Endothelial cell of umbilical vein (primary cell): ENCODE data around the gene PUM2. TPM values are rescaled to one million over a fixed set of nuclear protein-coding genes. Genes with fewer than 3 reads are reported as not detected.

Experiments
- BruUV-seq: library from RNA; stranded (reverse); fragments of 400-500 nt; replicated peaks from 2 replicates; lab custom pipeline; 2021; lab: Mats Ljungman, UMichigan
- CTCF ChIA-PET: fragments of 300-600, 350-600 bp; sonication (Branson Sonifier 250); formaldehyde crosslinking; loops from one replicate; lab custom pipeline; 2021; ENCODE audit warnings: antibody characterized with exemption, inconsistent platforms; lab: Charles Lee
- POLR2A ChIA-PET: fragments of 300-600, 350-600 bp; sonication (Branson Sonifier 250); formaldehyde crosslinking; loops from one replicate; lab custom pipeline; 2021; ENCODE audit warnings: antibody characterized with exemption, inconsistent platforms; lab: Charles Lee
- DNase-seq: peaks from one replicate; pipeline ENCODE4 v3.0.0-alpha.2; 2011; ENCODE audit warnings: low read depth, low spot score
- FAIRE-seq: peaks from 2 replicates; lab custom pipeline; 2011; peaks lifted over from hg19 to GRCh38; lab: Jason Lieb, UNC
- H2AFZ ChIP-seq: 2 replicates; pipeline ENCODE4 v1.6.0; 2012; ENCODE audit warnings: low read depth, low read length, control low read depth, inconsistent platforms
- H3K27ac ChIP-seq: 2 replicates; pipeline ENCODE4 v1.5.1; 2011; ENCODE audit warnings: low read depth, mild to moderate bottlenecking, control low read depth, low read length, moderate library complexity; ENCODE audit not compliant: insufficient read depth
- H3K27me3 ChIP-seq, 2 experiments: 2 replicates each; pipeline versions ENCODE4 v1.6.0 to v1.6.1; 2011; ENCODE audit warnings: low read length in 2 of 2, mixed read lengths in 1 of 2; ENCODE audit not compliant: control insufficient read depth in 2 of 2, insufficient read depth in 2 of 2
- H3K36me3 ChIP-seq, 2 experiments: 2 replicates in 1 of 2; 3 replicates in 1 of 2; pipeline ENCODE4 v1.5.1; 2011; ENCODE audit warnings: low read length in 2 of 2, mild to moderate bottlenecking in 1 of 2, moderate library complexity in 1 of 2; ENCODE audit not compliant: control insufficient read depth in 2 of 2, insufficient read depth in 2 of 2; ENCODE audit errors: extremely low read depth in 1 of 2
- H3K4me1 ChIP-seq: 3 replicates; pipeline ENCODE4 v1.5.1; 2011; ENCODE audit warnings: mild to moderate bottlenecking, low read length; ENCODE audit not compliant: control insufficient read depth, insufficient read depth; ENCODE audit errors: extremely low read depth
- H3K4me2 ChIP-seq: 2 replicates; pipeline ENCODE4 v1.6.1; 2011; ENCODE audit warnings: low read length, control low read depth, mixed read lengths; ENCODE audit not compliant: insufficient read depth
- H3K4me3 ChIP-seq, 3 experiments: fragments of 200-600 bp in 1 of 3; sonication (generic), shearing (Covaris generic) in 1 of 3; replicated peaks in 1 of 3; 2 replicates each; pipeline ENCODE4 v1.5.1; 2011 to 2016; ENCODE audit warnings: control low read depth in 3 of 3, low read length in 3 of 3, mild to moderate bottlenecking in 2 of 3, inconsistent platforms in 1 of 3, low read depth in 1 of 3, moderate library complexity in 1 of 3; ENCODE audit not compliant: insufficient read depth in 1 of 3
- H3K79me2 ChIP-seq: 2 replicates; pipeline ENCODE4 v1.6.0; 2012; ENCODE audit warnings: low read length, inconsistent platforms; ENCODE audit not compliant: control insufficient read depth, insufficient read depth
- H3K9ac ChIP-seq: replicated peaks from 2 replicates; pipeline ENCODE3; 2011; ENCODE audit warnings: low read length, control low read depth; ENCODE audit not compliant: insufficient read depth; ENCODE audit errors: extremely low read depth
- H3K9me1 ChIP-seq: replicated peaks from 3 replicates; pipeline ENCODE4 v1.6.0; 2011; ENCODE audit warnings: mild to moderate bottlenecking, low read length; ENCODE audit not compliant: control insufficient read depth, insufficient read depth; ENCODE audit errors: extremely low read depth
- H3K9me3 ChIP-seq: replicated peaks from 2 replicates; pipeline ENCODE4 v1.5.1; 2012; ENCODE audit warnings: low read length, inconsistent platforms; ENCODE audit not compliant: control insufficient read depth, insufficient read depth
- H4K20me1 ChIP-seq: replicated peaks from 2 replicates; pipeline ENCODE3; 2011; ENCODE audit warnings: mild to moderate bottlenecking, low read length; ENCODE audit not compliant: control insufficient read depth, insufficient read depth; ENCODE audit errors: extremely low read depth
- EZH2 ChIP-seq: IDR thresholded peaks from 2 replicates; pipeline ENCODE4 v1.6.1; 2012; ENCODE audit warnings: borderline replicate concordance, low read depth, mild to moderate bottlenecking, moderate library complexity, low read length, inconsistent platforms; ENCODE audit not compliant: severe bottlenecking
- FOS ChIP-seq: IDR thresholded peaks from 2 replicates; pipeline ENCODE4 v1.6.1; 2011; ENCODE audit warnings: mild to moderate bottlenecking, low read length, moderate library complexity, borderline replicate concordance; ENCODE audit not compliant: insufficient read depth
- GATA2 ChIP-seq: IDR thresholded peaks from 2 replicates; pipeline ENCODE4 v1.7.0; 2011; ENCODE audit warnings: low read depth, mild to moderate bottlenecking, moderate library complexity, mixed read lengths, low read length; ENCODE audit not compliant: insufficient read length, insufficient read depth
- JUN ChIP-seq: IDR thresholded peaks from 2 replicates; pipeline ENCODE4 v1.6.1; 2011; ENCODE audit warnings: borderline replicate concordance, low read depth; ENCODE audit not compliant: insufficient read length, insufficient read depth
- MYC ChIP-seq: IDR thresholded peaks from one replicate; pipeline ENCODE4 v1.6.1; 2011; ENCODE audit warnings: mild to moderate bottlenecking, low read depth, low read length
- POLR2A ChIP-seq: IDR thresholded peaks from 2 replicates; pipeline ENCODE4 v1.6.1; 2012; ENCODE audit warnings: low read depth, mild to moderate bottlenecking, control low read depth, low read length
- POLR2AphosphoS5 ChIP-seq: IDR thresholded peaks from 2 replicates; pipeline ENCODE4 v1.6.1; 2012; ENCODE audit warnings: low read depth, mild to moderate bottlenecking, control low read depth, low read length, moderate library complexity; ENCODE audit not compliant: insufficient read depth
- dilution Hi-C: fragments of 300-500 bp; cut with MboI; formaldehyde crosslinking; loops from one replicate; pipeline ENCODE4 v1.15.0; 2019; ENCODE audit warnings: low sequenced_read_pairs; ENCODE audit not compliant: extremely low pct_ligation_motif_present
- intact Hi-C: fragments of 100-400 bp; cut with micrococcal nuclease; formaldehyde crosslinking; loops from one replicate; pipeline ENCODE4 v1.10.0; 2022
- polyA plus RNA-seq, 4 experiments: library from polyadenylated mRNA; depleted of rRNA in 3 of 4; stranded (reverse) in 3 of 4; unstranded in 1 of 4; fragments of >200 nt; gene quantifications; 2 replicates each; pipeline versions ENCODE4 v1.2.1 to v1.2.3, GENCODE V29; 2011 to 2012; ENCODE audit warnings: missing spikeins in 1 of 4
- total RNA-seq: library from RNA; stranded (reverse); gene quantifications from 2 replicates; pipeline ENCODE4 v1.2.3, GENCODE V29; 2021
- TF ChIP-seq, protein P1 (sequence below), 2 donors: IDR thresholded peaks; 1 replicate in 1 of 2; 2 replicates in 1 of 2; pipeline ENCODE4 v1.5.1; 2011; ENCODE audit warnings: low read length in 2 of 2, mild to moderate bottlenecking in 2 of 2, moderate library complexity in 2 of 2, control low read depth in 1 of 2, inconsistent platforms in 1 of 2, low read depth in 1 of 2; ENCODE audit not compliant: insufficient read depth in 1 of 2; ENCODE audit errors: extremely low read depth in 1 of 2
- TF ChIP-seq, protein P2 (sequence below): IDR thresholded peaks from 2 replicates; pipeline ENCODE4 v1.6.1; 2011; ENCODE audit not compliant: insufficient read depth, insufficient read length

Gene PUM2
- total and polyA plus RNA-seq, 2 donors (not counting 3 experiments of a cell fraction or from before 2014, with no cell fraction given) = 32.9 to 83.7 TPM

DNA sequence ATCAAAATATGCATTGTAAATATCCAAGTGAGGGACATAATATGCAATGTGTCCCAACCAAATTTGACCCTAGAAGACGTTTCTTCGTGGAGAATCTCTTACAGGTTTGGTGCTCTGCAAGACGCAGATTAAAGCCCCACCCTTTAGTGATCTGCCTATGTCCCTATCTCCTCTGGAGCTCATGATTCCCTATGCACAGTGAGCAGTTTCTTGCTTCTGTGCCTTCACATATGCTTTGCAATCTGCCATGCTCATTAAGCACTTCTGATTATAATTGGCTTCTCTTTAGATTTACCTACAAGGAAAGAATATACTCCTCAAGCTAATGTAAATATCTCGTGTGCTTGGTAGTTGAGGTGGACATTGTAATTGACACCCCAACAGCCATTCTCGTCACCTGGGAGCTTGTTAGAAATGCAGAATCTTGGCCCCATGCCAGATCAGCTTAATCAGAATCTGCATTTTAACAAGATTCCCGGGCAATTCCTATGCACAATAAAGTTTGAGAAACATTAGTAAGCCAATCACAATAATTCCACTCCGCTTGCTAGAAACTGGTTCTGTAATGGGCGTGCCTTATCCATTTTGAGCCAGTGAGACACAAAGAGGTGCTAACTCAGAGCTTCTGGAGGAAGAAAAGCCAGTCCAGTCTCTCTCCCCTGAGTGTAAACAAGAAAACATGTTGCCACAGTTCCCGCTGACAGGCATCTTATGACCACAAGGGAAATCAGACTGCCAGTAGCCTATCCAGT, 2.8 kb upstream of the PUM2 start:
- Histone ChIP-seq H3K9me1 (no peaks in the 10 kb centered on the region), H3K27ac (no peak overlapping the region), H3K9me3 (no peaks in the 10 kb centered on the region), H4K20me1 (peaks cover 7% of the 10 kb centered on the region), H3K79me2 (peaks cover 21% of the 10 kb centered on the region), H3K36me3 (peaks cover 0 to under 1% of the 10 kb centered on the region in 2 experiments), H3K9ac (no peak overlapping the region), H3K4me1 (peaks cover 22% of the 10 kb centered on the region), H3K4me3 (no peak overlapping the region), H3K4me2 (no peak overlapping the region), H3K27me3 (no peaks in the 10 kb centered on the region), H2AFZ (no peak overlapping the region)
- CTCF ChIA-PET = interaction anchor here (1.1 to 2.3 kb wide), 2 partner anchors 25 to 27 kb away, joined by 6 to 8 read pairs; no protein-coding TSS in a partner anchor
- intact Hi-C loops = loop anchor here (5.0 kb wide), 1 partner anchor 301 kb away; the partner anchor contains the start of gene LAPTM4A
- no TSS peak for BruUV-seq
- FAIRE-seq (no peak), DNase-seq (no peak)
- dilution Hi-C loops = no loop called here
- TF ChIP-seq, protein P1, sequence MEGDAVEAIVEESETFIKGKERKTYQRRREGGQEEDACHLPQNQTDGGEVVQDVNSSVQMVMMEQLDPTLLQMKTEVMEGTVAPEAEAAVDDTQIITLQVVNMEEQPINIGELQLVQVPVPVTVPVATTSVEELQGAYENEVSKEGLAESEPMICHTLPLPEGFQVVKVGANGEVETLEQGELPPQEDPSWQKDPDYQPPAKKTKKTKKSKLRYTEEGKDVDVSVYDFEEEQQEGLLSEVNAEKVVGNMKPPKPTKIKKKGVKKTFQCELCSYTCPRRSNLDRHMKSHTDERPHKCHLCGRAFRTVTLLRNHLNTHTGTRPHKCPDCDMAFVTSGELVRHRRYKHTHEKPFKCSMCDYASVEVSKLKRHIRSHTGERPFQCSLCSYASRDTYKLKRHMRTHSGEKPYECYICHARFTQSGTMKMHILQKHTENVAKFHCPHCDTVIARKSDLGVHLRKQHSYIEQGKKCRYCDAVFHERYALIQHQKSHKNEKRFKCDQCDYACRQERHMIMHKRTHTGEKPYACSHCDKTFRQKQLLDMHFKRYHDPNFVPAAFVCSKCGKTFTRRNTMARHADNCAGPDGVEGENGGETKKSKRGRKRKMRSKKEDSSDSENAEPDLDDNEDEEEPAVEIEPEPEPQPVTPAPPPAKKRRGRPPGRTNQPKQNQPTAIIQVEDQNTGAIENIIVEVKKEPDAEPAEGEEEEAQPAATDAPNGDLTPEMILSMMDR (IDR thresholded peaks at IDR 0.05; ENCODE audit: extremely low read depth in 1 of 2, insufficient read depth in 1 of 2, low read depth in 1 of 2, low read length in 2 of 2) = no peak
- TF ChIP-seq GATA2 = no peak
- no peak for TF ChIP-seq EZH2
- TF ChIP-seq MYC = no peak
- no peak for TF ChIP-seq POLR2AphosphoS5
- no peak for TF ChIP-seq JUN
- no peak for TF ChIP-seq POLR2A
- TF ChIP-seq, protein P2, sequence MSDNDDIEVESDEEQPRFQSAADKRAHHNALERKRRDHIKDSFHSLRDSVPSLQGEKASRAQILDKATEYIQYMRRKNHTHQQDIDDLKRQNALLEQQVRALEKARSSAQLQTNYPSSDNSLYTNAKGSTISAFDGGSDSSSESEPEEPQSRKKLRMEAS = no peak
- no peak for TF ChIP-seq FOS
- POLR2A ChIA-PET = no interaction called here
